ENCODE results near the gene OTOL1. TPM values are rescaled to one million over a fixed set of nuclear protein-coding genes. Genes with fewer than 3 reads are reported as not detected.

OTOL1 gene
- total RNA-seq, 1 donor, result not detected

DNA sequence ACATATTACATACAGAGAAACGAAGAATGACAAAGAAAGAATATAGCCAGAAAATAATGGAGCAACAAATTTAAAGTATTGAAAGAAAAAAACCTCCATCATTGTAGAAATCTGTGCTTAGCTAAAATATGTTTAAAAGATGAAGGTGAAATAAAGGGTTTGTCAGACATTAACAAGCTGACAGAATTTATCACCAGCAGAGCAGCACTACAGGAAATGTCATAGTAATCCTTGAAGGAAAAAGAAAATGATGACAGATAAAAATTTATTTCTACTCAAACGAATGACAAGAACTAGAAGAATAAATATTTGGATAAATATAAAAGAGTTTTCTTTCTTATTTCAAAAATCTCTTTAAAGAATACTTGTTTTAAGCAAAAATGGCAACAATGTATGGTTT, 40.6 kb upstream of the OTOL1 start:
- H3K4me3 ChIP-seq (ENCODE audit: insufficient read depth, low read length), result no peak overlapping the region
- no peak overlapping the region for H3K27ac ChIP-seq (ENCODE audit: low read depth, low read length)
- TF ChIP-seq, protein P1, sequence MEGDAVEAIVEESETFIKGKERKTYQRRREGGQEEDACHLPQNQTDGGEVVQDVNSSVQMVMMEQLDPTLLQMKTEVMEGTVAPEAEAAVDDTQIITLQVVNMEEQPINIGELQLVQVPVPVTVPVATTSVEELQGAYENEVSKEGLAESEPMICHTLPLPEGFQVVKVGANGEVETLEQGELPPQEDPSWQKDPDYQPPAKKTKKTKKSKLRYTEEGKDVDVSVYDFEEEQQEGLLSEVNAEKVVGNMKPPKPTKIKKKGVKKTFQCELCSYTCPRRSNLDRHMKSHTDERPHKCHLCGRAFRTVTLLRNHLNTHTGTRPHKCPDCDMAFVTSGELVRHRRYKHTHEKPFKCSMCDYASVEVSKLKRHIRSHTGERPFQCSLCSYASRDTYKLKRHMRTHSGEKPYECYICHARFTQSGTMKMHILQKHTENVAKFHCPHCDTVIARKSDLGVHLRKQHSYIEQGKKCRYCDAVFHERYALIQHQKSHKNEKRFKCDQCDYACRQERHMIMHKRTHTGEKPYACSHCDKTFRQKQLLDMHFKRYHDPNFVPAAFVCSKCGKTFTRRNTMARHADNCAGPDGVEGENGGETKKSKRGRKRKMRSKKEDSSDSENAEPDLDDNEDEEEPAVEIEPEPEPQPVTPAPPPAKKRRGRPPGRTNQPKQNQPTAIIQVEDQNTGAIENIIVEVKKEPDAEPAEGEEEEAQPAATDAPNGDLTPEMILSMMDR (IDR thresholded peaks at IDR 0.05; ENCODE audit: extremely low read depth, low read depth, low read length), result no peak
- no peak overlapping the region for H3K4me2 ChIP-seq (ENCODE audit: insufficient read depth, low read length)
- no peaks in the 10 kb centered on the region for H3K27me3 ChIP-seq (ENCODE audit: insufficient read depth, low read length)
- H3K79me2 ChIP-seq (ENCODE audit: insufficient read depth, low read length), result no peaks in the 10 kb centered on the region
- H2AFZ ChIP-seq (ENCODE audit: low read length), result no peak overlapping the region
- no peaks in the 10 kb centered on the region for H3K36me3 ChIP-seq (ENCODE audit: insufficient read depth, low read length)
- no peaks in the 10 kb centered on the region for H3K9me3 ChIP-seq (ENCODE audit: low read depth, low read length)
- H4K20me1 ChIP-seq (ENCODE audit: insufficient read depth, low read length), result no peaks in the 10 kb centered on the region
- no peak for DNase-seq (ENCODE audit: insufficient read length, low spot score, missing footprints)
- H3K4me1 ChIP-seq (ENCODE audit: insufficient read depth, low read length), result no peaks in the 10 kb centered on the region

DNA sequence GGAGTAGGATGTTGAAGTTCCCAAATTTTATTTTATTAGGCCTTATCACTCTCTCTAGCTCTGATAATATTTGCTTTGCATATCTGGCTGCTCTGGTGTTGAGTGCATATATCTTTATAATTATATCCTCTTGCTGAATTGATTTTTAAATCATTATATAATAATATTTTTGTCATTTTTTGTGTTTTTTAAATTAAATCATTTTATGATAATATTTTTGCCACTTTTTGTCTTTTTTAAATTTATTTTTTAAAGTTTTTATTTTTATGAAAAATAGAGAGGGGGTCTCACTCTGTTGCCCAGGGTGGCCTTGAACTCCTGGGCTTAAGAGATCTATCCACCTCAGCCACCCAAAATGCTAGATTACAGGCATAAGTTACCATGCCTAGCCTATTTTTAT, 34.5 kb upstream of the OTOL1 start:
- no peak overlapping the region for H3K4me2 ChIP-seq (ENCODE audit: insufficient read depth, low read length)
- no peaks in the 10 kb centered on the region for H3K4me1 ChIP-seq (ENCODE audit: insufficient read depth, low read length)
- TF ChIP-seq, protein P1 (IDR thresholded peaks at IDR 0.05; ENCODE audit: extremely low read depth, low read depth, low read length), result no peak
- no peaks in the 10 kb centered on the region for H4K20me1 ChIP-seq (ENCODE audit: insufficient read depth, low read length)
- no peak overlapping the region for H3K27ac ChIP-seq (ENCODE audit: low read depth, low read length)
- H2AFZ ChIP-seq (ENCODE audit: low read length), result no peak overlapping the region
- no peaks in the 10 kb centered on the region for H3K36me3 ChIP-seq (ENCODE audit: insufficient read depth, low read length)
- no peaks in the 10 kb centered on the region for H3K79me2 ChIP-seq (ENCODE audit: insufficient read depth, low read length)
- no peaks in the 10 kb centered on the region for H3K27me3 ChIP-seq (ENCODE audit: insufficient read depth, low read length)
- no peak overlapping the region for H3K4me3 ChIP-seq (ENCODE audit: insufficient read depth, low read length)
- peaks cover 4% of the 10 kb centered on the region for H3K9me3 ChIP-seq (ENCODE audit: low read depth, low read length)
- no peak for DNase-seq (ENCODE audit: insufficient read length, low spot score, missing footprints)

DNA sequence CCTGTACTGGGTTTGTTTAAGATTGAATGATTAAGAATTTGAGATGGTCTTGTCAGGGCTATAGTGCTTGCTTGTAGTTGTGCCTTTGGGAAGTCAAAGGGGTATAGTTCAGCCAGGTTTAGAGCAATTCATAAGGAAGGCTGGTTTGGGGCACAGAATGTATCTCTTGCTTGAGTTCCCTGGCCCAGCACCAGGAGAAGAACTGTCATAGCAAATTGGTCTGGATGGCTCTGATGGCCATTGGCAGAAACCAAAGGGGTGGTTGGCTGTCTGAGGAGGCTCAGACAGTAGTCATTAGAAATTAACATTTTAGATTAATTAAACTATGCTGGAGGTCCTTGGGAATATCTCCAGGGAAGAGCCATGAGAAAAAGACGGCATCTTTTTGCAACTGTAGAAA, 25.4 kb upstream of the OTOL1 start:
- Histone ChIP-seq H3K27ac (ENCODE audit: low read depth, low read length) (no peak overlapping the region), H3K4me3 (ENCODE audit: insufficient read depth, low read length) (no peak overlapping the region), H2AFZ (ENCODE audit: low read length) (no peak overlapping the region), H3K79me2 (ENCODE audit: insufficient read depth, low read length) (no peaks in the 10 kb centered on the region), H3K9me3 (ENCODE audit: low read depth, low read length) (no peaks in the 10 kb centered on the region), H4K20me1 (ENCODE audit: insufficient read depth, low read length) (no peaks in the 10 kb centered on the region), H3K27me3 (ENCODE audit: insufficient read depth, low read length) (no peaks in the 10 kb centered on the region), H3K4me2 (ENCODE audit: insufficient read depth, low read length) (no peak overlapping the region), H3K4me1 (ENCODE audit: insufficient read depth, low read length) (no peaks in the 10 kb centered on the region), H3K36me3 (ENCODE audit: insufficient read depth, low read length) (no peaks in the 10 kb centered on the region)
- TF ChIP-seq, protein P1 (IDR thresholded peaks at IDR 0.05; ENCODE audit: extremely low read depth, low read depth, low read length), result no peak
- DNase-seq (ENCODE audit: insufficient read length, low spot score, missing footprints), result no peak

DNA sequence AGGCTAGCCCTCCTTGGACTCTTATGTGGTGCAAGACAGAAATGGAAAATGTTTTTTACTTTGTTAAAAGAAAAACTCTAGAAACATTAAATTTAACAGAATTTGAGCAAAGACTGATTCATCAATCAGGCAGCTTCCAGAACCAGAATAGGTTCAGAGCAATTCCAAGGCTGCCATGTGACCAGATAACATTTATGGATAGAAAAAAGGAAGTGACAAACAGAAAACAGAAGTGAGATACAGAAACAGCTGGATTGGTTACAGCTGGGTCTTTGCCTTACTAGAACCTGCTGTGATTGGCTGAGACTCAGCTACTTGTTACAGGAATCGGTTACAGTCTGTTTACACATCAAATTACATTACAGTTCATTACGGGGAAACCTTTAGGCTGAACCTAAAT, 22.5 kb upstream of the OTOL1 start:
- Histone ChIP-seq H3K36me3 (ENCODE audit: insufficient read depth, low read length) (no peaks in the 10 kb centered on the region), H3K79me2 (ENCODE audit: insufficient read depth, low read length) (no peaks in the 10 kb centered on the region), H3K4me2 (ENCODE audit: insufficient read depth, low read length) (no peak overlapping the region), H3K27ac (ENCODE audit: low read depth, low read length) (no peak overlapping the region), H3K9me3 (ENCODE audit: low read depth, low read length) (no peaks in the 10 kb centered on the region), H2AFZ (ENCODE audit: low read length) (no peak overlapping the region), H3K27me3 (ENCODE audit: insufficient read depth, low read length) (no peaks in the 10 kb centered on the region), H4K20me1 (ENCODE audit: insufficient read depth, low read length) (no peaks in the 10 kb centered on the region), H3K4me1 (ENCODE audit: insufficient read depth, low read length) (no peaks in the 10 kb centered on the region), H3K4me3 (ENCODE audit: insufficient read depth, low read length) (no peak overlapping the region)
- no peak for DNase-seq (ENCODE audit: insufficient read length, low spot score, missing footprints)
- TF ChIP-seq, protein P1 (IDR thresholded peaks at IDR 0.05; ENCODE audit: extremely low read depth, low read depth, low read length), result no peak
